ENCODE results near the gene CLDN20. TPM values are rescaled to one million over a fixed set of nuclear protein-coding genes. Genes with fewer than 3 reads are reported as not detected.

Gene CLDN20
- total RNA-seq, 4 donors from 2014 or later = not detected

DNA sequence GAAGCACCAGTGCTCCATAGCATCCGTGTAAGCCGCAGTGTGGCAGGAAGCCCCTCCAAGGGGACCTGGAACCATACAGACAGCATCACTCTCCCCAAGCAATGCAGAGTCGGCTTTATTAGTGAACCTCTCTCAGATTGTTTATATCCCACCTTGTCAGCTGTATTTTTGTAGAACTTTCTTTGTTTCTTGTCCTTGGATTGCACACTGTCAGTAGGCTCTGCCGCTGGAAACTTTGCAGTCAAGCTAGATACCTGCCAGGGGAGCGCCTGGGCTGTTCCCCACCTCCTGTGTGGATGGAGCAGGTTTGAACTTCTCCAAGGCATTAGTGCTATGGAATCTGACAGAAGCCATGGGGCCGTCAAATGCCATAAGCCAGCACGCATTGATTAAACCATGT lies 18.6 kb upstream of the CLDN20 start:
- DNase-seq (ENCODE audit: low spot score) (no peak), ATAC-seq (ENCODE audit: low FRiP score) (no peak)
- TF ChIP-seq, protein P1, sequence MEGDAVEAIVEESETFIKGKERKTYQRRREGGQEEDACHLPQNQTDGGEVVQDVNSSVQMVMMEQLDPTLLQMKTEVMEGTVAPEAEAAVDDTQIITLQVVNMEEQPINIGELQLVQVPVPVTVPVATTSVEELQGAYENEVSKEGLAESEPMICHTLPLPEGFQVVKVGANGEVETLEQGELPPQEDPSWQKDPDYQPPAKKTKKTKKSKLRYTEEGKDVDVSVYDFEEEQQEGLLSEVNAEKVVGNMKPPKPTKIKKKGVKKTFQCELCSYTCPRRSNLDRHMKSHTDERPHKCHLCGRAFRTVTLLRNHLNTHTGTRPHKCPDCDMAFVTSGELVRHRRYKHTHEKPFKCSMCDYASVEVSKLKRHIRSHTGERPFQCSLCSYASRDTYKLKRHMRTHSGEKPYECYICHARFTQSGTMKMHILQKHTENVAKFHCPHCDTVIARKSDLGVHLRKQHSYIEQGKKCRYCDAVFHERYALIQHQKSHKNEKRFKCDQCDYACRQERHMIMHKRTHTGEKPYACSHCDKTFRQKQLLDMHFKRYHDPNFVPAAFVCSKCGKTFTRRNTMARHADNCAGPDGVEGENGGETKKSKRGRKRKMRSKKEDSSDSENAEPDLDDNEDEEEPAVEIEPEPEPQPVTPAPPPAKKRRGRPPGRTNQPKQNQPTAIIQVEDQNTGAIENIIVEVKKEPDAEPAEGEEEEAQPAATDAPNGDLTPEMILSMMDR (IDR thresholded peaks at IDR 0.05) = no peak

DNA sequence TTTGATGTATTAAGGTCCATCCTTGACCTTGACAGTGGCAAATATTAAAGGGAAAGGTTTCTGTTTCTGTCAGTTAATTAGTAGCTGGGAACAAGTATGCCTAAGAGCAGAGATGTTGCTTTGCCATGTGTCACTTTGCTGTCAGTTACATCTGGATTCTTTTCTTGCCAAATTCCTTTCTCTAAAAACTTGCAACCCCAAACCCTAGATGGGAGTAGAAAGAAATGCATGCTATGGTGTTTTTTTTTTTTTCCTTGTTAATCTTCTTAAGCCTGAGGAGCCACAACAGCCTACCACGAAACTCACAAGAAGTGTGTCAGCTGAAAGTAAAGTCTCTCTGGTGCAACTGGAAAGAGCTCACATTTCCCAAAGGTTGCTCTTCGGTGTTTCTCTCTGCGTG lies 18.0 kb upstream of the CLDN20 start:
- DNase-seq (ENCODE audit: low spot score) = no peak
- ATAC-seq (ENCODE audit: low FRiP score) = no peak
- TF ChIP-seq, protein P1 (IDR thresholded peaks at IDR 0.05) = no peak

DNA sequence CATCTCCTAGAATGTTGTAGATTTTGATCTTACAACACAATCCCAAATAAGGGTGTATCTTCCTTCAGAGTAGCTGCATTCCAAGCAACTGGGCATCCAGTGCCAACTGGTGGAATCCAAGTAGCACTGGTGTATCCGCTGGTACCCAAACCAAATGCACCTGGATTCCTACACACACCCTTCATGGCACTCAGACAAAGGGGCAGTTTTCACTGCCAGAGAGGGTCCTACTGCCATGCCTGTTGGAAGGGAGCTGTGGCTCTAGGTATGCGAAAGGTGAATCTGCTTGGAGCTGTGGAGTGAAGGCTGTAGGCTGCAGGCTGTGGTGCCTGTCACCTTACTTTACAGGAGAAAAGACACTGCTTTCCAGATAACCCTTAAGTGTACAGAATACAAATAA lies 17.0 kb upstream of the CLDN20 start:
- no peak for ATAC-seq (ENCODE audit: low FRiP score)

GRCh38 chr6:155247618-155248007 lies 16.2 kb upstream of the CLDN20 start:
- ATAC-seq (ENCODE audit: low FRiP score) (no peak), DNase-seq (ENCODE audit: low spot score) (no peak)
- TF ChIP-seq, protein P1 (IDR thresholded peaks at IDR 0.05) = no peak

More for the DNA sequence above, 17.0 kb upstream of the CLDN20 start:
- TF ChIP-seq, protein P1 (IDR thresholded peaks at IDR 0.05) = no peak
- DNase-seq (ENCODE audit: low spot score) = no peak

DNA sequence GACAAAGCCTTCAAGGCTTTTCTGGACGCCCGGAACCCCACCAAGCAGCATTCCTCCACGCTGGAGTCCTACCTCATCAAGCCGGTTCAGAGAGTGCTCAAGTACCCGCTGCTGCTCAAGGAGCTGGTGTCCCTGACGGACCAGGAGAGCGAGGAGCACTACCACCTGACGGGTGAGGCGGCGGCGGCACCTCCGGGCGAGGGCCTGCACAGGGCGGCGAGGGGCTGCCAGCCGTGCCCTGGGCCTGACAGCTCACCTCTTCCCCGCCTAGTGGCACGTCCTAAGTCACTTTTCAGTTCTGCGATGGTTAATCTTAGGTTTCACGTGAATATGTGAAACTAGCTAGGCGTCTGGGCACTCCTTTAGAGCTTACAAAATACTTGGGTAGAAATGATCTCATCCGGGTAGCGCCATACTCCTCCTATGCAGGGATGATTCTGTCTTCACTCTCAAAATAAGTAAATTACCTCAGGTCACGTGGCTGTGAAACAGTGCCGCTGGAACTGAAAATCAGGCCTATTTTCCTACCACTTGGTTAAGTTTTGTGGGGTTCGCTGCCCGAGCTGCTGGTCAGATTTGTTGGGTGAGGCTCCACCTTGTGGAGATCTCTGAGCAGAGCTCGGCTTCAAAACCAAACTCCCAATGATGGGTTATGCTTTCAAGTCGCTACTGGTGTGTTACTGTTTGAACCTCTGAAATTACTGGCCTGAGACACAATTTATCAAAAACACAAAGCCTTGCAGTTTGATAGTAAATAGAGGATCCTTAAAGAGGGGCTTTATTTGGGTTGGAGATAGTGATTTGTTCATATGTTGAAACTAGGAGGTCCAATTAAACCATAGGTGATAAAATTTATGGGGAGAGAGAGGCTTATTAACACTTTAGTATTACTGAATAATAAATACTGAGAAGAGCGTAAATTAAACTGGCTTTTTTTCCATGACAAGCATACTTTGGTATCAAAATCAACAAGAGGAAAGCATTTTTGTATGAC lies 15.5 kb upstream of the CLDN20 start:
- peak; percentile 75 for ATAC-seq (ENCODE audit: low FRiP score)
- DNase-seq (ENCODE audit: low spot score) = no peak
- TF ChIP-seq, protein P1 (IDR thresholded peaks at IDR 0.05) = peak in 1 of 3 donors; percentile 26

- DNase-seq (ENCODE audit: low spot score) = no peak
- TF ChIP-seq, protein P1 (IDR thresholded peaks at IDR 0.05) = no peak
- ATAC-seq (ENCODE audit: low FRiP score) = no peak
These were observed 13.0 kb upstream of the CLDN20 start for GRCh38 chr6:155250701-155251381.

Data from omental fat pad (tissue), 4 donors.